GM19395 (cell line): ENCODE data around the gene ATG7.
"Not testable (repeated sequence)": the region's sequence is repeated elsewhere in the genome, so short reads cannot be mapped to it uniquely, and the experiment has no call there.

ENCODE experiments used
- ATAC-seq: cut with Tn5 transposase; IDR thresholded peaks from one replicate; pipeline ENCODE4 v1.9.1; 2021; ENCODE audit warnings: mild to moderate bottlenecking, moderate library complexity; ENCODE audit not compliant: unreplicated experiment

The ATG7 gene

DNA sequence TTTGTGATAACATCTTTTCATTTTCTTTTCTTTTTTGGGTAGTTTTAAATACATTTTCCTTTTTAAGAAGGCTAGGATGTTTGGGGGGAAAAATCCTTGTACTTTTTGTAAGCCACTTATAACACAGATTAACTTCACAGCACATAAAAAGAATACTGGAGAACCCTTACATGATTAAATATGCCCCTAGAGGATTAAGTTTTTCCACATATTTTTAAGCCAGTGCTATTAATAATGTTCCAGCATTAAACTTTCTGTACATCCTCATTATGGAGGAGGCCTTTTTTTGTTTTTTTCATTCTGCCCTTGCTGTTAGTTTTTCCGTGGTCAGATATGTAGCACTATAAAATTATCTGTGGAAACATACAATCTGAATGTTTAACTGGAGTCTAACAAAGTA, 147.9 kb downstream of the ATG7 start:
- no peak for ATAC-seq

DNA sequence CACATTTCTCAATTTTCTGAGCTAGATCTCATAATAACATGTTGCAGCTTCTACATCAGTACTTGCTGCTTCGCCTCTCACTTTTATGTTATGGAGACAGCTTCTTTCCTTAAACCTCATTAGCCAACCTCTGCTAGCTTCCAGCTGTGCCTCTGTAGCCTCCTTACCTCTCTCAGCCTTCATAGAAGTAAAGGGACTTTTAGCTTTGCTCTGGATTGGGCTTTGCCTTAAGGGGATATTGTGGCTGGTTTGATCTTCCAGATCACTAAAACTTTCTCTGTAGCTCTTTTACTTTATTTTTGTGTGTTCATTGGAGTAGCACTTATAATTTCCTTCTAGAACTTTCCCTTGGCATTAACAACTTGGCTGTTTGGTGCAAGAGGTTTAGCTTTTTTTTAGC, 150.1 kb downstream of the ATG7 start:
- no peak for ATAC-seq

DNA sequence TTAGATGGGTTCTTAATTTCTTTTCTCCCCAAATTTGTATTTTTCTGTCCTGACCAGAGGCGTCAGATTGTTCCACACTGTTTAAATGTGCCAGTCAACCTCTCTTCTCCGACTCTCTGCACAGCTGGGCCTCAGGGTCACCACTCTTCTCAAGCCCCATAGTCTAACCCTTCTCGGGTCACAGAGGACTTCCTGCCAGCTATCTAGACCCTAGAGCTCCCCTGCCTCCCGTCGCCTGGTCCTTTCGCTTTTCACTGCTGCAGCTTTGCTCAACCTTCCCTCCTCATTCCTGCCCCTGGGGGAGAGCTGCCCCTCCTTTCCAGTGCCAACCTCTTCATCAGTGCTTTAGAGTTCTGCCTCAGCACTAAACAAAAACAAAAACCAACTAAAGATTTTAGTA, 151.7 kb downstream of the ATG7 start:
- ATAC-seq, result no peak

GRCh38 chr3:11424277-11424676, 152.1 kb downstream of the ATG7 start:
- ATAC-seq, result no peak

DNA sequence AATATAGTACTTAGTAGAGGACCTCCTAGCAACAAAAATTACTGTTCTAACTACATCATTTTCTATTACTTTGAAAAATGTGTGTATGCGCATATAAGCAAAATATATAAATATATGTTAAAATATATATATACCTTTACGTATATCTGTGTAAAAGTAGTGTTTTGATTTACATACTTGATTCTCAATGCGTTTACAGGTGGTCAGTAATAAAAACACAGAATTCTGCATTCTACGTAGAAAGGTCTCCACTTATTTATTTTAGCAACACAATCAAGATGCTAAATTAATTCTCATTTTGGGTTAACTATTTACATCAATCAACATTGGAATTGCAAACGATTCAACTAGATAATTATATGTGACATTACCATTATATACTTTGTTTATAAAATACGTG, 158.0 kb downstream of the ATG7 start:
- ATAC-seq, result no peak

DNA sequence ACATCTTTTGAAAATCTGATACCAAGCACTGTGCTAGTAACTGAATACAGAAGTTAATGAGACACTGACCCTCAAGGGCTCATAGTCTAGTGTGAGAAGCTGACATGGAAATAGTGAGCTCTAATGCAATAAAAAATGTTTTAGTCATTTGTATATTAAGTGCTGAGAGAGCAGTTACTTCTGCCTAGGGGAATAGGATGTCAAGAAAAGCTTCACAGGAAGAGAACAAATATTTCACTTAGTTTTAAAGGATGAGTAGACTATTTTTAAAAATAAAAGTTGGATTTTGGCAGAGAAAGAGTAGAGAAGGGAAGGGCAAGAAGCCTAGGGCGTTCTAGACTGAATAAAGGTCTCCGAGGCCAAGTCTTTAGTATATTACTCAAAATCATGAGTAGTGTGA, 158.4 kb downstream of the ATG7 start:
- ATAC-seq, result no peak

GRCh38 chr3:11431319-11431718, 159.1 kb downstream of the ATG7 start:
- no peak for ATAC-seq

GRCh38 chr3:11434017-11434526, 161.9 kb downstream of the ATG7 start:
- ATAC-seq, result no peak

GRCh38 chr3:11434563-11435096, 162.4 kb downstream of the ATG7 start:
- no peak for ATAC-seq

DNA sequence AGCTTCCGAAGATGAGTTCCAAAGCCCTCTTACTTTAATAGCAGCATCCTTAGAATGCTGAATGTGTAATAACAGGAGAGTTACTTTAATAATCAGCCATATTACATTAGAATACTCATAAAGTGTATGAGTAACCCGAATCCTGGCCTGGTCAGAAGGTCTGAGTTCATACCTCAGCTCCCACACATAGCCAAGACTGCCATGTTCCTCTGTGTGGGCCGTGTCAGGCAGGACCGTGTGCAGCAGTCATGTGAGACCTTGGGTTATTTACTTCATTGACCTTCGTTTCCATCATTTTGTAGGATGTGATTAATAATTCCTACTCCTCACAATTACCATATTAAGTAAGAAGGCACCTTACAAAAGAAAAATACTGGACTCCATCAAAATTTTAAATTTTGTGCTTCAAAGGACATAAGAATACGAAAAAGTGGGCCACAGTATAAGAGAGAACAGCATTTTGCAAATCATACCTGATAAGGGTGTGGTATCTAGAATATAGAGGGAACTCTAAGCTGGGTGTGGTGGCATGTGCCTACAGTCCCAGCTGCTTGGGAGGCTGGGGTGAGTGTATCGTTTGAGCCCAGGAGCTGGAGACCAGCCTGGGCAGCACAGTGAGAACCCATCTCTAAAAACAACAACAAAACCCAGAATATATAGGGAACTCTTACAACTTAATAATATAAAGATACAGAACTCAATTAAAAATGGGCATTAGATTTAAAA, 163.4 kb downstream of the ATG7 start:
- ATAC-seq, result no peak

GRCh38 chr3:11436775-11437174, 164.6 kb downstream of the ATG7 start:
- ATAC-seq, result no peak

- ATAC-seq, result no peak
These were observed 165.3 kb downstream of the ATG7 start for GRCh38 chr3:11437506-11437905.

- no peak for ATAC-seq
These were observed 166.4 kb downstream of the ATG7 start for GRCh38 chr3:11438646-11439045.

DNA sequence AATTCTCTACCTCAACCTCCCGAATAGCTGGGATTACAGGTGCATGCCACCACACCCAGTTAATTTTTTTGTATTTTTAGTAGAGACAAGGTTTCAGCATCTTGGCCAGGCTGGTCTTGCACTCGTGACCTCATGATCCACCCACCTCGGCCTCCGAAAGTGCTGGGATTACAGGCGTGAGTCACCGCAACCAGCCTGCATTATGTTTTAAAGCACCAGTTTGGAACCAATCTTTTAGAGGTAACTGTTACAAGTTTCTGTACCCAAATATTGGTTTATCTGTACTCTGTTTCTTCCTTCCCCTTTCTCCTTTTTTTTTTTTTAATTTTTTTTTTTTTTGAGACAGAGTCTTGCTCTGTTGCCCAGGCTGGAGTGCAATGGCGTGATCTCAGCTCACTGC, 169.1 kb downstream of the ATG7 start:
- ATAC-seq, result not testable (repeated sequence)

- ATAC-seq, result no peak
These were observed 172.2 kb downstream of the ATG7 start for GRCh38 chr3:11444404-11444803.

GRCh38 chr3:11445193-11445592, 173.0 kb downstream of the ATG7 start:
- not testable (repeated sequence) for ATAC-seq

DNA sequence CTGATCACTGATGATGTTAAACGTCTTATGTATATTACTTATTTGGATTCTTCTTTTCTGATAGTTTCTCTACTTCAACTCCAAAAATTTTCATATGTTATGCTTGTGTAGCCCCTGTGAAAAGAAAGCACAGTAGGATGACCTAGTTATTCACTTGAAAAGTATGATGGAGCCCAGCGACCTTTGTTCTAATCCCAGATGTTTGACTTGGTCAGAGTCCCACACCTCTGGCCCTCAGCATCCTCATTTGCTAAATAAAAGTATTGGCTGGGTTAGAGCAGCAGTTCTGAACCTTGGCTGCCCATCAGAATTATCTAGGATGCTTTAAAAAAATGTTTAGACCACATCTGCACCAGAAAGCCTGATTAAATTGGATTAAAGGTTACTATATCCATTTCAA, 173.7 kb downstream of the ATG7 start:
- ATAC-seq, result no peak

- ATAC-seq, result no peak
These were observed 175.5 kb downstream of the ATG7 start for GRCh38 chr3:11447584-11448200.

DNA sequence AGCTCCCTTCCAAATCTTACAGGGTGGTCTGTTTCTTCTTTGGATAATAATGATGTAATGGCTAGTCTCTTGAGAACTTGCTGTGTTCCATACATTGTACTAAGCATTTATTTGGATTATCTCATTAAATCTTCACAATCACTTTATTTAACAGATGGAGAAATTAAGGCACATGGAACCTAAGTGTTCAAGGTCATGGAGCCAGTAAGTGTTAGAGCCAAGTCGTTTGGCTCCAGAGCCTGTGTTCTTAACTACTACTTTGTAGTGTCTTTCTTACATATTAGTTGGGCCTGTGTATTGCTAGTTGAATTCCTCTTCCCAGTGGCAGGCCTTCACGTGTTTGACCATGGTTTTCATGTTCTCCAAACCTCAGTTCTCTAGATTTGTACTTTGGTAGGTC, 177.8 kb downstream of the ATG7 start:
- ATAC-seq, result no peak

- no peak for ATAC-seq
These were observed 180.1 kb downstream of the ATG7 start for GRCh38 chr3:11452312-11452711.

GRCh38 chr3:11452885-11453847, 181.0 kb downstream of the ATG7 start:
- ATAC-seq, result no peak
